HG03354 (cell line): ENCODE results near the gene CSHL1.

Experiments
- ATAC-seq: cut with Tn5 transposase; IDR thresholded peaks from one replicate; pipeline ENCODE4 v1.9.1; 2021; ENCODE audit warnings: mild to moderate bottlenecking; ENCODE audit not compliant: unreplicated experiment, poor library complexity, severe bottlenecking

CSHL1 gene

DNA sequence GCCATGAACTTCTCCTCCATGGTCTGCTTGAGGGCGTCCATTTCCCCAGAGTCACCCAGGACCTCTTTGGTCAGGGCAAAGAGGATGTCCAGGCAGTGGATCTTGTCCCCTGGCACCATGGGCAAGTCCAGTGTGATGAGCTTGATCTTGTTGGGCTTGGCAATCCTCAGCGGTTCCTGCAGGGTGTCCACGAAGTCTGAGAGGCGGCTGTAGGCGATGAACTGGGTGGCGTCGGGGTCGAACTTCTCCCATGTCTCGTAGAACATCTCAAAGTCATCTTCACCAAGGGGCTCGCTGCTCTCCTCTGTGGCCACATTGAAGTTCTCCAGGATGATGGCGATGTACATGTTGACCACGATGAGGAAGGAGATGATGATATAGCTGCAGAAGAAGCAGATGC is 30.1 kb upstream of the CSHL1 start:
- no peak for ATAC-seq

DNA sequence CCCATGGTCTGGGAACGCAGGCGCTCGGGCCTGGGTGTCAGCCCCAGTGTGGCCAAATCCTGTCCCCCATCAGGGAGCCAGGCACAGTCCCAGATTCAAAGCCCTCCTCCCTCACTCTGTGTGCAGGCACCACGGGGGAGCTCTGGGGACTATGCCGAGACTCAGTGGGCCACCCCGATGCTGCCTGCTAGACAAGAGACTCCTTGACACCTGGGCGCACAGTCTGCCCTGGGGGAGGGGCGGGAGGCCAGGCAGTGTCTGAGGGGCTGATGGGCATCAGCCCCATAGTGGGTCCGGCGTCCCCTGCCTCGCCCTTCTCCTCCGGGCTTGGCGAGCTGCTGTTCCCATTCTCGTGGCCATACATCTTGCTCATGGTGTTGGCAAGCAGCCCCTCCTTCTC is 29.5 kb upstream of the CSHL1 start:
- no peak for ATAC-seq

DNA sequence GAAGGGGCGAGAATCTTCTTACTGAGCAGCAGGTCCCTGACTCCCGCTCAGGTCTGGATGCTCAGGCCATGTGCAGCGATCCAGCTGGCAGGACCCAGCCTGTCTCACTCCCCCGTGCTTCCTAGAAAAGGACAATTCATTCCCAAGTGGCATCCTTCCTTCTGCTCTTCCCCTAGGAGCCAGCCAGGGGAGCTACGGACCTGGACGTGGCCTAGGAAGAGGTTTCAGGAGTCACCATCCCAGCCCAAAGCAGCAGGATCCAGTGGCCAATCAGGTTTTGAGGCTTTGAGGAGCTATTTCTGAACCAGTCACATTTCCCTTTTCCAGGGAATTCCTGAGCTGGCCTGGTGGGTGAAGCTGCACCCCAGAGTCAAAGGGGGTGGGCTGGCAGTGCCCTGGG is 28.8 kb upstream of the CSHL1 start:
- ATAC-seq = no peak

DNA sequence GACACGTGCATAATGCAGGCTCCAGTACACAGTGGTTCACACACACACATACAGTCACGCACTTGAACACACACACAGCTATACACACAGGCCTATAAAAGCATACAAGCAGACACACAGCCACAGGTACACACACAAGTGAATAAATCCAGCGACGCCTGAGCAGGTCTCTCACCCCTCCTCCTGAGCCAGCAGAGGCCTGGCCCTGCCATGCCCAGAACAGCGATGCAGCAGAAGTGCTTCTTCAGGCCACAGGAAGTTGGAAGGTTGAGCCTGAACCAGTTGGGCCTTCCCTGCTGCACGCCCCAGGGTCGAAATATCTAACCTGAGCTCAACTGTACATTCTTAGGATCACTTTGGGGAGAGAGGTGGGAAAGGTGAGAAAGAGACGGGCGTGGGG is 28.3 kb upstream of the CSHL1 start:
- ATAC-seq = no peak

DNA sequence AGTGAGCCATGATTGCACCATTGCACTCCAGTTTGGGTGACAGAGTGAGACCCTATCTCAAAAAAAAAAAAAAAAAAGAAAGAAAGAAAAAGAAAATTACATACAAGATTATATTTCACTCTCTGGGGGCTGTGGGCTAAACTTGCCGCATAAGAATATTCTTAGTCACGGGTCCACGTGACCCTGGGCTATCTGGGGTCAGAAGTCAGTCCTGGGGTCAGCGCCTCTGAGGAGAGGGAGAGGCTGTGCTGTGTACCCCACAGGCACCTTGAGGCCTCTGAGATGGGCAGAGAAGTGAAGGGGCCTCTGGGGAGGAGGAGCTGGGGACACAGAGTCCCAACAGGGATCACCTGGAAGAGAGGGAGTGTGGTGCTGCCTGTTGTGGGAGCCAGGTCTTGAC is 26.9 kb upstream of the CSHL1 start:
- no peak for ATAC-seq

DNA sequence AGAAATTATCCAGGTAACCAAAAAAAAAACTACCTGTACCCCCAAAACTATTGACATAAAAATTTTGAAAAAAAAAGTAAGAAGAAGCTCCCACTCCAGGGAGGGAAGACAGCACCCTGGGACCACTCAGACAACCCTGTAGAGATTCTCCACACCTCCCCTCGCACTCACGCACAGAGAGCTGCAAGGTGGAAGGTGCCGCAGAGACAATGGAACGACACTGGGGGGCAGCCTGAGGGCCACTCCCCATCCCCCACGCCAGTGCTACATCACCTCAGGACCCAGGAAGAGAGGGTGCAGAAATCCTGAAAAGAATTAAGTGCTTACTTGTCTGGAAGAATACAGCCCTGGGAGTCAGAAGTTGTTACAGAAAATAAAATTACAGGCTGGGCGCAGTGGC is 26.3 kb upstream of the CSHL1 start:
- ATAC-seq = no peak

DNA sequence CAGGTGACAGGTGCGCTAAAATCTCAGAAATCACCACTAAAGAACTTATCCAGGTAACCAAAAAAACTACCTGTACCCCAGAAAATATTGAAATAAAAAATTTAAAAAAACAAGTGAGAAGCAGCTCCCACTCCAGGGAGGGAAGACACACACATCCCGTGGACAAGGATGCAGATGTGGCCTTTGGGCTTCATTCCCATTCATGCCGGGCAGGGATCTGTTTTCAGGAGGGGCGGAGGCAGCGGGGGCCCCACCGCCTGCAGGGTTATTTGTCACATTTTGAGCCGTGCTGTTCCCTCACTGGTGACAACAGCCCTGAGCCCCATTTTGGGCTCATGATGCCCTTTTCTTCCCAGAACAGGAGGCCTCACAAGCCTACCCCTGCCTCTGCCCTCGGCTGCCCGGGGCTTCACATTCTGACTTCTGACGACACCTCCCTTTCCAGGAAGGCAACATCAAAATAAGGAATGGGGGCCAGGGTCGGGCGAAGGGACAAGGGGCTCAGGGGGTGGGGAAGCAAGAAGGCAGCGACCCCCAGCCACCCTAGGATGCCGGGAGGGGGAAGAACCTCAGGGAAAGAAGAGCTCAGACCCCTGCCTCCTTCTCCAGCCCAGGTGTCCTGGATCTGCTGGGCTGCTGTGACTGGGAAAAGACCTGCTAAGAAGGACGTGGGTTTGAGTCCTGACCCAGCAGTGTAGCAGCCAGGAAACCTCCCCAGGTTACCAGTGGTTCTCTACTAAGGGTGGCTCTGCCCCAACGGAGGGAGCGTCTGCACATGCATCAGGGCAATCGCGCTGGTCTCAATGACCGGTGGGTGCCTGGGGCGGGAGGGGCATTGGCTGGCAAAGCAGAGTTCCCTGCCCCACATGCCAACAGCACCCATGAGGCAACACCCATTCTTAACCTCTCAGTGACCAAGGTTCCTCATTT is 23.4 kb upstream of the CSHL1 start:
- ATAC-seq = no peak

DNA sequence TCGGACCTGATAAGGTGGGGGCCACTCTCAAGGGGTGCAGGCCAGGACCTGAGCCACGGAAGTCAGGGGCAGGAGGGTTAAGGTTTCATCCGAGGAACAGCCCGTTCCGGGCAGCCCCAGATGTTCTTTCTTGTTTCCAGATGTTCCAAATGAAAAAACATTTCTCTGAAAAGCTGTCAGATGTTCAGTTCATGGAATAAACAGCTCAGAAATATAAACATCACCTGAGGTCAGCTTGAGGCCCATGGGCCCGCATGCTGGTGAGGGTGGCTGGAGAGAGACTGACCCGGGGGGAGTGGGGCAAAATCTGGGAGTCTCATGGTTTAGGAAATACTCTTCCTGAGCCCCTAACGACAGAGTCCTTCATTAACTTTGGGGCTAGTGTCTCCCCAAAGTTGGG is 22.5 kb upstream of the CSHL1 start:
- ATAC-seq = no peak

DNA sequence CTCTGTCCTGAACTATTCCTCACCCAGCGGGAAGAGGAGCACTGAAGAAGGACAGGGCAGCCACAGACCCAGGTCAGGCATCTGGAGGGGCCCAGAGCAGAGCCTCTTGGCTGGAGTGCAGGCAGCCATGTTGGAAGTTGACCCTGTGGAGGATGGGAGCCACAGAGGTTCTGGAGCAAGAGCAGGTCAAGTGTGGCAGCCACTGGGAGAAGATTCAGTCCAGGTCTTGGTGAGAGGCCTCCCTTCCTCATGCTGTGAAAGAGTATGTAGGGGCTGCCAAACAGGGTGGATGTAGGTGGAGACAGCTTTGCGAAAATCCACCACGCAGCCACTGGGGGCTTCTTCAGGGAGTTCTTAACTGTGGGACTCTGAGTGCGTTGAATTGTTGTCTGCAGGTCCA is 21.7 kb upstream of the CSHL1 start:
- peak; percentile 17 for ATAC-seq

DNA sequence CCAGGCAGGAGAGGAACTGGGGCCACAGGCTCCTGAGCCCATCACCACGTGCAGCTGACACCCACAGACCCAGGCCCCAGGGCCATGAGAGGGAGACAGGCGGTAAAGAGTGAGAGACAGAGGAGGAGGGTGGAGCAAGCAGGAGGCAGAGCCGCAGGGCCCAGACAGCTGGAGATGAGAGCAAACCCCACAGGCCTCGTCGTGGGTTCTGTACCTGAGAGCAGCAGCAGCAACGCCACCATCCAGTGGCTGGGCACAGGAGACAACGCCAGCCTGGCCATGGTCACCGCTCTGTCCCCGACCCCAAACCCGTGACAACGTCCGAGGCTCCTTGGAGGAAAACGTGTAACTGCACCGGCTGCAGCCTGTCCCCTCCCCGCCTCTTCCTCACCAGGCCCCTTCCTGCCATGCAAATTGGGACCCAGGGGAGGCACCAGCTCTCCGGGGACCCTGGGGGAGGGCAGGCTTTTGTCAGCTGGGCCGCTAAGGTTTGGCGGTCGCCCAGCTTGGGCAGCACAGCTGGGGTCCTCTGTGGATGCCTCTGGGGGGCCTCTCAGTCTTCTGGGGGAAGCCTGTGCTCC is 21.0 kb upstream of the CSHL1 start, which contains the start of gene CD79B:
Gene CD79B (minus strand): TSS at position 351 of the 581 bp plus-strand sequence. CDS start 70 bp downstream, at position 281.
- peak; percentile 85 for ATAC-seq

DNA sequence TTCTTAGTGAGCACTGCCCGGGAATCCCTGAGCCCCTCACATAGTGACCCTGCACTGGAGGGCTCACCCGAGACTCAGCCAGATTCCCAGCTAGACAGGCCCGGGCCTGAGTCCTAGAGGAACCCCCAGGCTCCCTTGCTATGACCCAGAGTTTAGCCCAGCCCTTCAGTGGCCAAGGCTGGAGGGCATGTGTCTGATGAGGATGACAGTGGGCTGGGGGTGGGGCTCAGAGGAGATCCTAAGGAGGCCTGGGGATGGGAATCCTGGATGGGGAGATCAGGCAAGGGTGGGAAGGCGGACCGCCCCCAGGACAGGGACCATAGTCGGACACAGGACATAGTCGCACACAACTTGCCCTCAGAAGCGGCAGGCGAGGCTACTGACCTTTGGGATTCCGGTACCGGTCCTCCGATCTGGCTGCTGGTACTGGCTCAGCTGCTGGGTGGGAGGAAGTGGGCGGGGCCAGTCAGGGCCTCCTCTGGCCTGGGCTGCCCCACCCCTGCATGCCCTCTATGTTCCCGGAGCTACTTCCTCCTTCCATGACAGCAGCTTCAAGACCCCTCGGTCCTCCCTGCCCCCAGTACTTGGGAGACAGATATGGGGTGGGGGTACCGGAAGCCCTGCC is 20.0 kb upstream of the CSHL1 start:
- ATAC-seq = no peak

DNA sequence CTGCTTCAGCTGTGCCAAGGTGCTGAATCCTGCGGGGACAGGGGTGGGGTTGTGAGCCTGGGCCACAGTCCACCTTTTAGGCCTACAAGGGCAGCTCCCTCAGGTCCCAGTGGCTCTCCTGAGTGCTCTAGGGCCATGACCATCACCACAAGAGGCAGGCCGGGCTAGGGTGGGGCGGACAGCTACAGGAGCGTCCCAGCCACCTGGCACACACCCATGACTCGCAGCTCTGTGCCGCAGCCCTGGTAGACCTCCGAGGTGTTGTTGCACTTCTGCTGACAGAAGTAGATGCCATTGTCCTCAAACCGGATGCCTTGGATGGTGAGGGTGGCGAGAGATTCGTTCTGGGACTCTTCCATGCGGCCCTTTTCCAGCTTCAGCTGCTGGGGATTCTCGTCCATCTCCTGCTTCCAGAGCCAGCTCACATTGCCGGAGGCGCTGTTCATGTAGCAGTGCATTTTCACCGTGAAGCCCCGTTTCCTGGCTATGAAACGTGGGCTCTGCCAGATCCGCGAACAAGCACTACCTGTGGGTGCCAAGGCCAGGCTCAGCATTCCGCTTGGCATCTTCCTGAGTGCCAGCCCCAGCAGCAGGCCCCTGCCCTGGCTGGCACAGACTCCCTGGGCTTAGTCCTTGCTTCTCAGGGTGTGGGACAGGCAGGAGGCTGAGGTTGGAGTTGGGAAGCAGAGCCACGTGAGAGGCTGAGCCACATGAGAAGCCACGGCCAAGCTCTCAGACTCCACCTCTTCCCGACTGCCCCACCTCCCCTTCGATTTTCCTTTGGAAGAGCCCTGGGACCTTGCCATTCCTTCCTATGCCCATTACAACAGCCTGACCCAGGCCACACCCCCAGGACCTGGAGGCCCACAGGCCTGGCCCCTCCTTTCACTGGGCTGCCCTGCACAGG is 19.1 kb upstream of the CSHL1 start:
- ATAC-seq = no peak

DNA sequence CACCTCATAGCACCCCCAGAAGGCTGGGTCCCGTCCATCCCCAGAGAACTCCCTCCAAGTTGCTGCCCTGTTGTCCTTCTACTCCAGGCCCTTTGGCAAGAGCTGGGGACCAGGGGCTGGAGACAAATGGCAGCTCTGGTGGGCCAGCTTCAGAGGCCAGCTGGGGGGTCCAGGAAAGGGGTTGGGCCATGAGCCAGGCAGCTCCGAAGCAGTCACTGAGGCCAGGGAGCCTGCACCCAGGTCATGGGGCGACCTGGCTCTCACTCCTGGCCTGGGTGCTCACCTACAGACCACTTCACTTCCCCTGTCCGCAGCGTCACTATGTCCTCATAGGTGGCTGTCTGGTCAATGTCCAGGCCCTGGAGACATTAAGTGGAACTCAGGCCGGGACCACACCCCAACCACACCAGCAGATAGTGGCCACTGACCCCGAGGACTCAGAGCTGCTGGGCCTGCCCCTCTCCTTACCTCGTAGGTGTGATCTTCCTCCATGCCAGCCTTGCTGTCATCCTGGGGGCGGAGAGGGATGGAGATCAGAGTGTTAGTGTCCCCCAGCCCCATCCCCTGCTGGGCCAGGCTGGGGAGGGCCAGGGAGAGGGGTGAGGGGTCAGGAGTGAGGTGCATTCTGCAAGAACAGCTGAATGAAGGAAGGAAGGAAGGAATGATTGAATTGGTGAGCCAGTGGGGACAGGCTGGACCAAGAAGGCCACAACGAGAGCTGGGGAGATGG is 18.1 kb upstream of the CSHL1 start:
- ATAC-seq = no peak

DNA sequence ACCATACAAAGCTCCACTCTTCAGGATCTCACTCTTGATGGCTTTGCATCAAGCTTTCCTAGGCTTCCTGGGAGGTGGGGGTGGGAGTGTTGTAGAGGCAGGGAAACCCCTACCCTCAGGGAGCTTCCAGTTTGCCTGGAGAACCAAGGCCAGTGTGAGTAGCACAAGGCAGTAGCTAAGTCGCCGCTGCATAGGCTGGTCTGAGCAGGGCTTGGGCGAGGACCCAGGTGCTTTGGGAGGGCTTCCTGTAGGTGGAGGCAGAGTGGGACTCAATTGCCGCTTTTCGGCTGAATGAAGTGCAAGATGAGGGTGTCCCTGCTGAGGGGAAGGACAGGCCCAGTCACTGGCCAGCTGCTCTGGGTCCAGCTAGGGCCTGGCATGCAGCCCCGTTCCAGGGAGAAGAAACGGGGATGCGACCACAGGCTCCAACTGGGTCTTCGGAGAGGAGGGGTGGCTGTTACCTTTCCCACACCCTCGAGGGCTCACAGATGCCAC is 17.2 kb upstream of the CSHL1 start:
- no peak for ATAC-seq

DNA sequence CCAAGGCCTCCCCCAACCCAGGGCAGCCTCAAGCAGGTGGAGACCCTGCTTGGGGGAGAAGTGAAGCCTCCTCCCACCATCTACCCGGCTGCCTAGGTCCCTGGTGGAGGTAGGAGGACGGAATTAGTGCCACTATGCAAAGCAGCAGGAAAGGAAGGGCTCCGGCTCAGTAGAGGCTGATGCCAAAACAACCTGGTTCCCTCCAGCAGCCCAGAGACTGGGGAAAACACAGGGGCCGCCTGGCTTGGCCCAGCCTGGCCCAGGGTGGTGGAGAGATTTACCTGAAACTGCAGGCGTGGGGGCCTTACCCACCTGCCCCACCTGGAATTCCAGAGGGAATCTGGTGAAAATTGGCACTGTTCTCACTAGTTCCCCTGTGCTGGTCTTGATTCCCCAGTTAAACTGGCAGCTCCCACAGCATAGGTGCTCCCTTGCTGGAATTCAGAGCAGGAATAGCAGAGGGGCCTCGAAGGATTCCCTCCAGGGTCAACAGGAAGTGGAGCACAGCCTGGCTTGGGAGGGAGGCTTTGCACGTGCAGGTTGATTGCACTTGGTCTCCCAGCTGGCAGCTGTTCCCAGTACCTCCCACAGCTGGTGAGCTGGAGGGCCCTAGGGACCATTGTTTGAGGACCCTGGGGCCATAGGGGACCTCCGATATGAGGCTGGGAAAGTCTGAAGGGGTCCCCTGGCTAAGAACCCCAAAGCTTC is 16.6 kb upstream of the CSHL1 start:
- no peak for ATAC-seq

DNA sequence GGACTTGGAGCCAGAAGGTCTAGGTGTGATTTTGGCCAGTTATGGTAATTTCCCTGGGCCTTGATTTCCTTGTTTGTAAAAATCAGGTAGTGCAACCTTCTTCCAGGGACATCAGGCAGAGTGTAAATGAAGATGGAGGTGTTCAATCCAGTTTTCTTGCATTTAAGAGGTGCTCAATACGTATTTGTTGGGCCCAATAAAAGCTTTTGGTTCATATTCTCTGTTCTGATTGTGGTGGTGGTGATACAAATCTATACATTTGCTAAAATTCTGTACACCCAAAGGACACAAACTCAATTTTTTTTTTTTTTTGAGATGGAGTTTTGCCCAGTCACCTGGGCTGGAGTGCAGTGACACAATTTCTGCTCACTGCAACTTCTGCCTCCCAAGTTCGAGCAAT is 15.1 kb upstream of the CSHL1 start:
- no peak for ATAC-seq

DNA sequence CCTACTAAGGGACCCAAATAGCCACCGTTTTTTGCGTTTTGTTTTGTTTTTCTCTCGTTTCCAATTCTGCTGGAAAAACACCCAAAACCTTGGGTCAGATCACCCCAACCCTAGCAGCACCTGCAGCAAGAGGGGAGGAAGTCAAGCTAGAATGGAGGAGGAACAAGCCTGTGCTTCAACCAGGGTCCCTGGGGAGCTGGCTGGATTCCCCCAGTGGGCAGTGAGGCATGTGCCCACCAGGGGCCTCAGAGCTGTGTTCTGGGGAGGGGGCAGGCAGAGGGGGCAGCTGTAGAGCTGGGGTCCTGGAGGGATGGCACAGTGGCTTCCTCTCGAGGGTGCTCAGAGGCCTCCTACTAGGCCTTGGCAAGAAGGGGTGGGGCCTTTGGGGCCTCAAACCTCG is 14.6 kb upstream of the CSHL1 start:
- ATAC-seq = no peak

DNA sequence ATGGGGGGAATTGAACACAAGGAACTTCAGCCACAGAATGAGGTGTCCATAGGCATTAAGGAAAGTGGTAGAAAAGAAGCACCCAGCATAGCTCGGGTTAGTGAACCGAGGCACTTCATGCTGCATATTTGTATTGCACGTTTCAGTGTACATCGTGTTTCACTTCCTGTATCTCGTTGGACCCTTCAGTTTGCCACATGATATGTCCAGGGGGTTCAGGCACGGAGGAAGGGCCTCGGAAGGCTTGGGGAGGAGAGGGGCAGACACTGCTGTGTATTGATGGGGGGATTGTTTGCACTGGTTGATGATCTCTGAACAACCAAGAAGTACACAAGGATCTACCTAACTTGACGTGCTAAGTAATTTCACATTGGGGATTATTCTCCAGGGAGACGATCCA is 11.3 kb upstream of the CSHL1 start:
- ATAC-seq = peak; percentile 60
